Activated T-helper 1 cell treated with Interleukin-2 at 50 U/mL for 16 hours (primary cell): ENCODE results near the gene ETFDH.
"Not testable (repeated sequence)": the region's sequence is repeated elsewhere in the genome, so short reads cannot be mapped to it uniquely, and the experiment has no call there.

ENCODE experiments used
- DNase-seq: peaks from one replicate; pipeline ENCODE4 v3.0.0-alpha.2; 2020; ENCODE audit warnings: low read depth

Gene ETFDH

GRCh38 chr4:158671915-158672806 is at the start of gene ETFDH:
TSS of gene ETFDH (plus strand) at chr4:158672296. CDS start at chr4:158672457, 161 bp downstream.
- peak; percentile 98 for DNase-seq

- no peak for DNase-seq
Measured at GRCh38 chr4:158624889-158625478, 47.1 kb upstream of the ETFDH start.

- DNase-seq = no peak
Measured at GRCh38 chr4:158625544-158625943, 46.6 kb upstream of the ETFDH start.

GRCh38 chr4:158630893-158631292 is 41.2 kb upstream of the ETFDH start:
- no peak for DNase-seq

- DNase-seq = no peak
Measured at GRCh38 chr4:158636619-158637018, 35.5 kb upstream of the ETFDH start.

DNA sequence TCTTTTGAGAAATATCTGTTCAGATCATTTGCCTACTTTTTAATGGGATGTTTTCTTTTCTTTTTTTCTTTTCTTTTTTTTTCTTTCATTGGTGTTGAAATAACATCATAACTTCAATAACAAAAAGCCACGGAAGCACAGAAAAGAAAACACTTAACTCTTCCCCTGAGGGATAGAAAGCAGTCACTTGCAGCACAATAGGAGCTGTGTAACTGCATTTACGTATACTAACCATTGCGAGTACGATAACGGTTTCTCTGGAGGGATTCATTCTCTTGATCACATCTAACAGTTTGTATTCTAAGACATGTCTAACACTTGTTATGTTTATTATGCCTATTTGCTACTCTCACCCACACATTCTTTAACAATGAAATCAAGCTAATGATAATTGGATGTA is 27.7 kb upstream of the ETFDH start:
- DNase-seq = no peak

DNA sequence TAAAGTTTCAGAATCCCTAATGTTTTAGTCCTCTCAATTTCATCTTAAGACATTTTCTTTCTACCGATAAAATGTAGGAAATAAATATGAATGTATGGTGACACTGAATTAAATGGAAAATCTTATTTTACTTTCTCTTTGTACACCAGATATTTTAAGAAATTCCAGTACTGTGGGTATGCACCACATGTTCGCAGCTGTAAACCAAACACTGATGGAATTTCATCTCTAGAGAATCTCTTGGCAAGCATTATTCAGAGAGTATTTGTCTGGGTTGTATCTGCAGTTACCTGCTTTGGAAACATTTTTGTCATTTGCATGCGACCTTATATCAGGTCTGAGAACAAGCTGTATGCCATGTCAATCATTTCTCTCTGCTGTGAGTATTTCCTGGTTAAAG is 27.3 kb upstream of the ETFDH start:
- DNase-seq = no peak

DNA sequence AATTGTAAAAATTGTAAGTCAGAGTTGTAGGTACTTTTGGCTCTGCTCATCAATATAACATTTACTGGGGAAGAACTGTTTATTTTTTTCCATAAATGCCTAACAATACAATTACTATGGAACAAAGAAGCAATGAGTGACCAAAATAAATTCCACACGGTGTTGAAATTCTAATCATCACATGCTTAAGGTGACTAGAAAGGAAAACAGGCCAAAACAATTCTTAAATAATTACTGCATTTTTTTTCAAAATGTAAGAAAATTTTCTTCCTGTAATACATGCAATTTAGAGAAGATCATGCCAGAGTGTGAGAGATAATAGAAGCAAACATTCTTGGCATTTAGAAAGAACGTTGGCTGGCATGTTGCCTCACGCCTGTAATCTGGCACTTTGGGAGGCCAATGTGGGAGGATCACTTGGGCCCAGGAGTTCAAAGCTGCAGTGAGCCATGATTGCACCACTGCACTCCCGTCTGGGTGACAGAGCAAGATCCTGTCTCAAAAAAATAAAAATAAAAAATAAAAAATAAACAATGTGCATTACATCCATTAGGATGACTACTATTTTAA is 22.9 kb upstream of the ETFDH start:
- no peak for DNase-seq

DNA sequence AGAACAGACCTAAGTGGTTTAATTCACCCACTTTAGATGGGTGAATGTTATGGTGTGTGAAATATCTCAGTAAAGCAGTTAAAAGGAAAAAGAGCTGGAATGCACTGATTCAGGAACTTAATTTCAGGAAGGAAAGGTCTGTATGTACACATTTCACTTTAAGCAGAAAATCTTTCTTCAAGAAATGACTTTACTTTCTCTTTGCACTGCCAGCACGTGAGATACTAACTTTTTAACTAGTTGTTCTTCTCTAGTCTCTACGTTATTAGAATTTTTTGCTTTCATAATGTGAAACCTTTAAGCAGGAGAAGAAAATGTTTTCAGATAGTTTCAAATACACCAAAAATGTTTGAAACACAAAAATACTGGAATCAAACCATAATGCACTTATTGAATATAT is 19.2 kb upstream of the ETFDH start:
- no peak for DNase-seq

GRCh38 chr4:158656439-158656838 is 15.7 kb upstream of the ETFDH start:
- no peak for DNase-seq

GRCh38 chr4:158657291-158657690 is 14.8 kb upstream of the ETFDH start:
- DNase-seq = no peak

GRCh38 chr4:158663255-158663654 is 8.8 kb upstream of the ETFDH start:
- not testable (repeated sequence) for DNase-seq

DNA sequence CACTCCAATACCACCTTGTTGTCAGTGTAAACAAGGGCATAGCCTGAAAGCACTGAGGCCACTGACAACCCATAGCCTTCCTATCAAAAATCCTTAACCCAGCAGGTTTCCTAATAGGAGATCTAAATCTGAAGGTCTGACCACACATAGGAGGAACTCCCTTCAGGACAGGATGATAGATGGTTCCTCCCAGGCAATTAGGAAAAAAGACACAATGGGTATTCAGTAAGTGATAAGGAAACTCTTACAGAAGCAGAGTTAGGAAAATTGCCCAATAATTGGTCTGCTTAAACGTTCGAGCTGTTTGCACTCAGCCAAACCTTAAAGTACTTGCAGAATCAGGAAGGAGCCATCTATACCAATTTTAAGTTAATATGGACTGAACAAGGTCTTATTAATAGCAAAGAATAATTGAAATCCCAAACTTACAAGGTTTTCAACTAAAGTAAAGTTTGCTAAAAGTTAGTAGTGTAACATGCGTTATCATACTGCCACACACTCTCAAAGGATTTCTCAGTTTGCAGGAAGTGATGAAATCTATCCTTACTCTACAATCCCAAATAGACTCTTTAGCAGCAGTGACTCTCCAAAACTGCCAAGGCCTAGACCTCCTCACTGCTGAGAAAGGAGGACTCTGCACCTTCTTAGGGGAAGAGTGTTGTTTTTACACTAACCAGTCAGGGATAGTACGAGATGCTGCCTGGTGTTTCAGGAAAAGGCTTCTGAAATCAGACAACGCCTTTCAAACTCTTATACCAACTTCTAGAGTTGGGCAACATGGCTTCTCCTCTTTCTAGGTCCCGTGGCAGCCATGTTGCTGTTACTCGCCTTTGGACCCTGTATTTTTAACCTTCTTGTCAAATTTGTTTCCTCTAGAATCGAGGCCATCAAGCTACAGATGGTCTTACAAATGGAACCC is 8.1 kb upstream of the ETFDH start:
- not testable (repeated sequence) for DNase-seq

DNA sequence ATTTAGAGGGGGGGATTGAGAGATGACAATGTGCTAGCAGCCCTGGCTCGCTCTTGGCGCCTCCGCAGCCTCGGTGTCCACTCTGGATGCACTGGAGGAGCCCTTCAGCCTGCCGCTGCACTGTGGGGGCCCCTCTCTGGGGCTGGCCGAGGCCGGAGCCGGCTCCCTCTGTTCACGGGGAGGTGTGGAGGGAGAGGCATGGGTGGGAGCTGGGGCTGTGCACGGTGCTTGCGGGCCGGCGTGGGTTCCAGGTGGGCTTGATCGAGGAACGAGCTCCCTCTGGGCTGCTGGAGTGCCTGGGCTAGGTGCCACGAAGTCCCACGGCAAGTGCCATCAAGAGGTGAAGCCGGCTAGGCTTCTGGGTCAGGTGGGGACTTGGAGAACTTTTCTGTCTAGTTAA is 7.3 kb upstream of the ETFDH start:
- DNase-seq = no peak

DNA sequence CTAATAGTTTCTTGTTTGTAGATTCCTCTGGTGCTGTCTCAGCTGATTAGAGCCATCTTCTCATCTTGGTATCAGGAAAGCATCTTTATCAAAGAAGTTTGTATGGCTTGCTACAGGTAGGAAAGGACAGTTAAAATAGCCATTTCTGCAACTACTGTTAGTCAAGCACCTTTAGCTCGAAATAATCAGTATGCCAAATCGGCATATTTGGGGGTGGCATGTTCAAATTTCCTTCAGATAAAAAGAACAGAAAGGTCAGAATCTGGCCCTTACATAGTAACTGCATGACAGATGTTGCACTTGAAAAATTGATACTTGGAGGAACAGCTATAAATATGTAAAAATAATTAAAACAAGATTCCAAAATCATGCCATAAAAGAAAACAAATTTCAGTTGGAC is 5.2 kb upstream of the ETFDH start:
- DNase-seq = no peak

GRCh38 chr4:158667651-158668198 is 4.4 kb upstream of the ETFDH start:
- no peak for DNase-seq

- DNase-seq = no peak
Measured at GRCh38 chr4:158669310-158669709, 2.8 kb upstream of the ETFDH start.

DNA sequence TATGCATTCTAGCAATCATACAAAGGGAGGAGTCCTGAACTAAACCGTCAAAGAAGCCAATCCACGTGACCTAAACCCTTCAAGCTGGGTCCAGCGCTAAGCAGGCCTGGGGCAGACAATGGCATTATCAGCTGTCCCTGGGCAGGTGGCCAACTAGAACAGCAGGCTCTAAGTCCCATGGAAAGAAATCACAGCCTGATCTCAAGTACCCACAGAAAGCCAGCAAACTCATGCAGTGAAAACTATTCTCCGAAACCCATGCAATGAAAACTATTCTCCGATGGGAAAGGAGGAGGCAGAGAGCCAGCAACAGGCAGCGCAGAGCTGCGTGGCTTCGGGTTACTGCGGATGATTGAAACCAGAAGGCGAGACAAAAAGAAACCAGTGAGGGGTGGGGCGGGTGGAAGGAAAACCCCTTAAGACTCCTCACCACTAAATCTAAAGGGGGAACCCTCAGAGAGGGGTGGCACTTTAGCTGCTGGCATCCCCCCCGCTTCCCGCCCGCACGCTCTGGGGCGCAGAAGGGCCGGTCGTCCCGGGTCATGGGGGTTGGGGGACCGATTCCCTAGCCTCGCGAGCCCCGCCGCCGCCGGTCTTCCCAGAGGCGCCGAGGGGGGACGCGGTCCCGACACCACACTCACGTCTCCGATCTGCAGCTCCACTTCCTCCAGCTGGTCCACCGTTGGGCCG is 976 bp upstream of the ETFDH start:
- DNase-seq = peak; percentile 22

- no peak for DNase-seq
Measured at GRCh38 chr4:158671665-158671914, 506 bp upstream of the ETFDH start, which contains the start of gene C4orf46. TSS of gene C4orf46 (minus strand) at chr4:158671887. CDS start at chr4:158671801, 86 bp downstream.

- no peak for DNase-seq
Measured at GRCh38 chr4:158673633-158674032, 1.5 kb downstream of the ETFDH start.

DNA sequence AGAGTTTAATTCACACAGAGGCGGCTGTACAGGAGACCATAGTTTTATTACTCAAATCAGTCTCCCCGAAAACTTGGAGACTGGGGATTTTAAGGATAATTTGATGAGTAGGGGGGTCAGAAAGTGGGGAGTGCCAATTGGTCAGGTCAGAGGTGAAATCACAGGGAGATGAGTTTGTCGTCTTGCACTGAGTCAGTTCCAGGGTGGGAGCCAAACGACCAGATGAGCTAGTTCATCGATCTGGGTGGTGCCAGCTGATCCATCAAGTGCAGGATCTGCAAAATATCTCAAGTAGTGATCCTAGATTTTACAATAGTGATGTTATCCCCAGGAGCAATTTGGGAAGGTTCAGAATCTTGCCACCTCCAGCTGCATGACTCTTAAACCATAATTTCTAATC is 4.0 kb downstream of the ETFDH start:
- no peak for DNase-seq
